Body of pancreas (tissue), 4 donors: ENCODE measurements around the gene ASIC2.

Experiments used
- POLR2A ChIP-seq, 3 donors: fragments of 450-650 bp; IDR thresholded peaks; one replicate each; pipeline ENCODE4 v1.6.1; 2016; ENCODE audit warnings: antibody characterized with exemption in 3 of 3, mild to moderate bottlenecking in 2 of 3
- TF ChIP-seq, protein P1 (sequence below), 7 experiments: fragments of 450-650 bp in 4 of 7; fragments of 200-600 bp in 3 of 7; sonication (generic) in 3 of 7; IDR thresholded peaks; one replicate each; pipeline ENCODE4 v1.5.1; 2016 to 2019; ENCODE audit warnings: antibody characterized with exemption in 7 of 7

DNA sequence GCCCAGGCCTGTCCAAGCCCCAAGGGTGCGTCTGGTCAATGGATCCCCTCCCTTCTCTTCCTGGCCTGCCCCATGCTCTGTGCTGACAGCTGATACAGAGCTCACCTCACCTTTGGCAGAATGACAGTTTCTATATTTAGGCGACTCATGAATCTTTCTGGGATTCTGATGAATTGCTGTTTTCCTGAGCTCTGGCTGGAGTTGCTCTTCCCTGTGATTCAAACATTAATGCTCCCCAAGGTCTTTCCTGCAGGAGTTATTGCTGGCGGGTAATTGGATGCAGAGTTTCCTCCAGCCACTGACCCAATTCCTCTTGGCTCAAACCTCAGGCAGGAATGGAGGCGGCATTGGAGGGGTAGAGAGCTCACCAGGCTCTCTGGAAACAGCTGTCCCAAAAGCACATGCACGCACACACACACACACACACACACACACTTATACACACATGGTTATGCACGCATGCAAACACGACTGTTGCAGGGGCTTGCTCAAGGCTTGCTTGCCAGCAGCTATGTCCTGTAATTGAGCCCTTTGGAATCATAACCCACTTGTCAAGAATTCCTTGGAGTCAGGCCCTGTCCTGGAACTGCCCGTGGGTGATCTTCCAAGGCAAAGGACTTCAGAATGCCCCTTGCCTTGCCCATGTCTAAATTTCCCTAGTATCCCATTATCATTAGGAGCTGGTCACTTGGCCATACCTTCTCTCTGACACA lies 128.8 kb downstream of the ASIC2 start:
- no peak for TF ChIP-seq POLR2A (IDR thresholded peaks at IDR 0.05)
- TF ChIP-seq, protein P1, sequence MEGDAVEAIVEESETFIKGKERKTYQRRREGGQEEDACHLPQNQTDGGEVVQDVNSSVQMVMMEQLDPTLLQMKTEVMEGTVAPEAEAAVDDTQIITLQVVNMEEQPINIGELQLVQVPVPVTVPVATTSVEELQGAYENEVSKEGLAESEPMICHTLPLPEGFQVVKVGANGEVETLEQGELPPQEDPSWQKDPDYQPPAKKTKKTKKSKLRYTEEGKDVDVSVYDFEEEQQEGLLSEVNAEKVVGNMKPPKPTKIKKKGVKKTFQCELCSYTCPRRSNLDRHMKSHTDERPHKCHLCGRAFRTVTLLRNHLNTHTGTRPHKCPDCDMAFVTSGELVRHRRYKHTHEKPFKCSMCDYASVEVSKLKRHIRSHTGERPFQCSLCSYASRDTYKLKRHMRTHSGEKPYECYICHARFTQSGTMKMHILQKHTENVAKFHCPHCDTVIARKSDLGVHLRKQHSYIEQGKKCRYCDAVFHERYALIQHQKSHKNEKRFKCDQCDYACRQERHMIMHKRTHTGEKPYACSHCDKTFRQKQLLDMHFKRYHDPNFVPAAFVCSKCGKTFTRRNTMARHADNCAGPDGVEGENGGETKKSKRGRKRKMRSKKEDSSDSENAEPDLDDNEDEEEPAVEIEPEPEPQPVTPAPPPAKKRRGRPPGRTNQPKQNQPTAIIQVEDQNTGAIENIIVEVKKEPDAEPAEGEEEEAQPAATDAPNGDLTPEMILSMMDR (IDR thresholded peaks at IDR 0.05), result no peak
